Prostate gland (tissue), 2 donors: ENCODE measurements around the gene AP1S1.

Experiments used
- CTCF ChIP-seq, 4 experiments: fragments of 200-600 bp in 2 of 4; fragments of 450-650 bp in 2 of 4; sonication (generic) in 2 of 4; IDR thresholded peaks; 1 replicate in 3 of 4; 2 replicates in 1 of 4; pipeline ENCODE4 v1.5.1; 2016 to 2019; ENCODE audit warnings: antibody characterized with exemption in 4 of 4, mild to moderate bottlenecking in 2 of 4, moderate library complexity in 2 of 4
- POLR2A ChIP-seq: fragments of 450-650 bp; IDR thresholded peaks from one replicate; pipeline ENCODE4 v1.6.1; 2016; ENCODE audit warnings: antibody characterized with exemption, mild to moderate bottlenecking
- POLR2AphosphoS5 ChIP-seq: sonication (generic); formaldehyde crosslinking; IDR thresholded peaks from one replicate; pipeline ENCODE4 v1.6.1; 2017; ENCODE audit warnings: antibody characterized with exemption

DNA sequence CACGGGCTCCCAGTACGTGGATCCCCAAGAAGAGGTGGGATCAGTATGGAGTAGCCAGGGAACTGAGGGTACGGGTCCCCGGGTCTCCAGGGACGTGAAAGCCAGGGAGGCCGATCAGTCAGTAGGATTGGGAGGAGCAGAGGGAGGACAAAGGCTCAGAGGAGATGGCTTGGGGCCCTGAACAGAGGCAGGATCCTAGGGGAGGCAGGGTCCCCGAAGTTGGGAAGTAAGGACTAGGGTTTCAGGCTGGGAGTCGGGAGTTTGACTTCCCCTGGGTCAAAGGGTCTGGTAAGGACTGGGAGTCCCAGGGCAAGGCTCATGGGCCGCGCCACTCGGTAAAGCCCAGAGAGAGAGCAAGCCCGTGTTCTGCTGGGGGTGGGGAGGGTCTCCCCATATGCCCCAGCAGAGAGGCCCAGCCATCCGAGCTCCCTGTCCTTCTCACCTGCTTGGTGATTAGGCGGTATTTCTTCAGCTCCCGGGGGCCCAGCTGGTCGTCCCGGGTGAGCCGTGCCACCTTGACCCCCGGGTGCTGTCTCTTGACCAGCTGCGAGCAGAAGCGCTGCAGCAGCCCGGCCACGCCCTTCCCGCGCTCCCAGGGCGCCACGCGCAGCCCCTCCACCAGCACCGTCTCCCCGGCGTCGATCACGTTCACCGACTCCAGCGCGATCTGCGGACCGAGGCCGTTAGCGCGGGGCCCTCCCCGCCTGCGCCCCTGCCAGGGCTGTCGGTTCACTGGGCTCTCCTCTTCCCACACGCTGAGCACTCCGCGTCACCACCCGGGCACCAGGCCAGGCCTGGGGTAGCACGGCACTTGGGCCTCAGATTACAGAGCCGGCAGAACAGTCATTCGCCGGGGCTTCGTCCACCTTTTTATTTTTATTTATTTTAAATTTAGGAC lies 18.8 kb downstream of the AP1S1 start:
- TF ChIP-seq CTCF (IDR thresholded peaks at IDR 0.05) (peak in 1 of 4 experiments; percentile 4), POLR2A (no peak), POLR2AphosphoS5 (no peak)
